Measurements from ENCODE around the gene FBXW2. TPM values are rescaled to one million over a fixed set of nuclear protein-coding genes. Genes with fewer than 3 reads are reported as not detected.

Gene FBXW2
- total RNA-seq, 1 experiment from 2014 or later, result 62.1 TPM

GRCh38 chr9:120837921-120838320, 44.7 kb upstream of the FBXW2 start:
- Mint-ChIP-seq H3K9me3 (no peaks in the 10 kb centered on the region; a peak in 1 of 5 replicates), H3K27ac (no peak overlapping the region; a peak in 2 of 7 replicates), H3K36me3 (ENCODE audit: insufficient read depth in 1 of 3, low read depth in 3 of 3) (peaks cover 0 to 49% (median 29%) of the 10 kb centered on the region in 3 experiments; a peak in 5 of 7 replicates), H3K4me3 (no peak overlapping the region), H3K4me1 (peaks cover 20 to 21% of the 10 kb centered on the region in 2 experiments), H3K27me3 (ENCODE audit: low read depth) (no peaks in the 10 kb centered on the region)
- H2BK120ac ChIP-seq (ENCODE audit: low read depth, low read length, poor library complexity, severe bottlenecking), result no peak overlapping the region
- no peaks in the 10 kb centered on the region for H3K79me2 ChIP-seq (ENCODE audit: insufficient read depth, low read length)
- H4K20me1 ChIP-seq (ENCODE audit: control insufficient read depth, insufficient read depth, insufficient read length), result no peaks in the 10 kb centered on the region
- H2AFZ ChIP-seq (ENCODE audit: low read length), result no peak overlapping the region
- no peak overlapping the region for H3T11ph ChIP-seq (ENCODE audit: low read length)
- H2BK15ac ChIP-seq (ENCODE audit: low read depth, low read length), result no peak overlapping the region
- no peak overlapping the region for H3K4me2 ChIP-seq (ENCODE audit: insufficient read depth, insufficient read length, low read length)
- H4K8ac ChIP-seq (replicated peaks; ENCODE audit: insufficient read length, low read depth, low read length), result no peak overlapping the region
- H2BK5ac ChIP-seq (ENCODE audit: insufficient read length, low read length), result no peak overlapping the region
- H2BK12ac ChIP-seq (ENCODE audit: insufficient read length, low read depth, low read length), result no peak overlapping the region
- H3K79me1 ChIP-seq (ENCODE audit: insufficient read depth, low read depth, low read length, poor library complexity, severe bottlenecking), result no peaks in the 10 kb centered on the region
- no peak overlapping the region for H3K18ac ChIP-seq (ENCODE audit: insufficient read length, low read depth, low read length)
- no peak overlapping the region for H3K23ac ChIP-seq (ENCODE audit: insufficient read length, low read depth, low read length)
- H3K56ac ChIP-seq (ENCODE audit: insufficient read length, low read depth, low read length), result no peak overlapping the region
- H4K5ac ChIP-seq (ENCODE audit: insufficient read length, low read depth, low read length), result no peak overlapping the region
- no peak overlapping the region for H3K27ac ChIP-seq (ENCODE audit: insufficient read length, low read depth, low read length)
- no peaks in the 10 kb centered on the region for H3K9me3 ChIP-seq (ENCODE audit: control insufficient read depth, low read depth, low read length)
- no peaks in the 10 kb centered on the region for H3K27me3 ChIP-seq (ENCODE audit: insufficient read depth, low read length)
- DNase-seq, result no peak
- no peak overlapping the region for H4K91ac ChIP-seq (ENCODE audit: insufficient read length, low read depth, low read length)
- H2BK20ac ChIP-seq (ENCODE audit: low read depth, low read length, poor library complexity, severe bottlenecking), result no peak overlapping the region
- TF ChIP-seq CTCF (conservative IDR thresholded peaks at IDR 0.05), result no peak
- H3K4ac ChIP-seq (ENCODE audit: low read depth, low read length), result no peak overlapping the region
- H3K4me1 ChIP-seq (ENCODE audit: insufficient read depth, low read length), result no peaks in the 10 kb centered on the region
- peaks cover 12% of the 10 kb centered on the region for H3K23me2 ChIP-seq (ENCODE audit: insufficient read length, low read depth, low read length, poor library complexity, severe bottlenecking)
- no peak overlapping the region for H2AK5ac ChIP-seq (ENCODE audit: insufficient read length, low read length)
- H3K14ac ChIP-seq (ENCODE audit: insufficient read depth, low read length), result no peak overlapping the region
- WGBS (ENCODE audit: extremely low coverage, insufficient read length, low lambda C conversion rate), result no CpG with 5 or more reads among the region's 3 CpGs
- no peak overlapping the region for H3K9ac ChIP-seq (ENCODE audit: extremely low read depth, insufficient read length, low read length)

Data from H9 (cell line).